ENCODE results near the gene DDR1.

- no peak for TF ChIP-seq EZH2 (IDR thresholded peaks at IDR 0.05)
- no peak for TF ChIP-seq POLR2AphosphoS5 (IDR thresholded peaks at IDR 0.05; ENCODE audit: borderline replicate concordance, low read depth, low read length)
- TF ChIP-seq FOXP2 (optimal IDR thresholded peaks at IDR 0.05; ENCODE audit: control extremely low read depth, extremely low read length, insufficient read depth), result no peak
Observed at GRCh38 chr6:30890646-30891449, 6.5 kb downstream of the DDR1 start.
